Keratinocyte (primary cell): ENCODE results near the gene ATP13A3. TPM values are rescaled to one million over a fixed set of nuclear protein-coding genes. Genes with fewer than 3 reads are reported as not detected.

Source experiments
- DNase-seq: peaks from one replicate; pipeline ENCODE4 v3.0.0-alpha.2; 2011; ENCODE audit warnings: low read depth, missing footprints, low spot score
- FAIRE-seq: peaks from 2 replicates; lab custom pipeline; 2011; peaks lifted over from hg19 to GRCh38; lab: Jason Lieb, UNC
- H2AFZ ChIP-seq: 2 replicates; pipeline ENCODE4 v1.6.0; 2012; ENCODE audit warnings: low read length, control low read depth, inconsistent platforms; ENCODE audit not compliant: control insufficient read depth
- H3K27ac ChIP-seq: 2 replicates; pipeline ENCODE4 v1.5.1; 2011; ENCODE audit warnings: low read length; ENCODE audit not compliant: control insufficient read depth, insufficient read depth
- H3K27me3 ChIP-seq: 3 replicates; pipeline ENCODE4 v1.6.0; 2011; ENCODE audit warnings: low read length; ENCODE audit not compliant: control insufficient read depth, insufficient read depth; ENCODE audit errors: extremely low read depth
- H3K36me3 ChIP-seq, 2 experiments: 2 replicates in 1 of 2; 3 replicates in 1 of 2; pipeline ENCODE4 v1.5.1; 2011; ENCODE audit warnings: low read length in 2 of 2, mild to moderate bottlenecking in 1 of 2; ENCODE audit not compliant: control insufficient read depth in 2 of 2, insufficient read depth in 2 of 2; ENCODE audit errors: extremely low read depth in 1 of 2
- H3K4me1 ChIP-seq: 3 replicates; pipeline ENCODE4 v1.5.1; 2011; ENCODE audit warnings: low read length; ENCODE audit not compliant: control insufficient read depth, insufficient read depth; ENCODE audit errors: extremely low read depth
- H3K4me2 ChIP-seq: 3 replicates; pipeline ENCODE4 v1.6.0; 2011; ENCODE audit warnings: low read depth, low read length; ENCODE audit not compliant: control insufficient read depth, insufficient read depth; ENCODE audit errors: extremely low read depth
- H3K4me3 ChIP-seq, 3 experiments: fragments of 200-600 bp in 1 of 3; sonication (generic) in 1 of 3; 2 replicates in 2 of 3; 3 replicates in 1 of 3; pipeline ENCODE4 v1.5.1; 2011 to 2016; ENCODE audit warnings: low read length in 3 of 3, mild to moderate bottlenecking in 3 of 3, control low read depth in 2 of 3, inconsistent platforms in 1 of 3, low read depth in 1 of 3, mixed read lengths in 1 of 3, mixed run types in 1 of 3, moderate library complexity in 1 of 3; ENCODE audit not compliant: control insufficient read depth in 2 of 3, insufficient read depth in 2 of 3; ENCODE audit errors: extremely low read depth in 1 of 3
- H3K79me2 ChIP-seq: 2 replicates; pipeline ENCODE4 v1.6.0; 2012; ENCODE audit warnings: low read length; ENCODE audit not compliant: control insufficient read depth, insufficient read depth
- H3K9ac ChIP-seq: 3 replicates; pipeline ENCODE4 v1.6.0; 2011; ENCODE audit warnings: low read length; ENCODE audit not compliant: control insufficient read depth, insufficient read depth; ENCODE audit errors: extremely low read depth
- H3K9me1 ChIP-seq: 3 replicates; pipeline ENCODE4 v1.6.0; 2011; ENCODE audit warnings: low read length; ENCODE audit not compliant: control insufficient read depth, insufficient read depth; ENCODE audit errors: extremely low read depth
- H3K9me3 ChIP-seq: 2 replicates; pipeline ENCODE4 v1.5.1; 2012; ENCODE audit warnings: low read depth, low read length; ENCODE audit not compliant: control insufficient read depth
- H4K20me1 ChIP-seq: 3 replicates; pipeline ENCODE4 v1.6.0; 2011; ENCODE audit warnings: low read length; ENCODE audit not compliant: control insufficient read depth, insufficient read depth; ENCODE audit errors: extremely low read depth
- EZH2 ChIP-seq: IDR thresholded peaks from one replicate; pipeline ENCODE4 v1.6.1; 2012; ENCODE audit warnings: inconsistent platforms, mild to moderate bottlenecking, low read length, moderate library complexity
- dilution Hi-C: fragments of 300-500 bp; cut with MboI; formaldehyde crosslinking; loops from one replicate; pipeline ENCODE4 v1.7.0; 2020; ENCODE audit warnings: low sequenced_read_pairs; ENCODE audit not compliant: extremely low pct_ligation_motif_present
- polyA plus RNA-seq, 5 experiments: library from polyadenylated mRNA; depleted of rRNA in 3 of 5; stranded (reverse) in 3 of 5; stranded (forward) in 1 of 5; unstranded in 1 of 5; fragments of >200 nt; gene quantifications; 1 replicate in 1 of 5; 2 replicates in 3 of 5; 3 replicates in 1 of 5; pipeline versions ENCODE4 v1.2.1 to v1.2.3, GENCODE V29; 2011 to 2012; ENCODE audit warnings: missing spikeins in 2 of 5, low read depth in 1 of 5, low replicate concordance in 1 of 5
- TF ChIP-seq, protein P1 (sequence below), 3 experiments: IDR thresholded peaks in 1 of 3; conservative IDR thresholded peaks in 1 of 3; optimal IDR thresholded peaks in 1 of 3; 2 replicates in 2 of 3; 3 replicates in 1 of 3; pipeline versions ENCODE3 to v1.5.1; 2011; ENCODE audit warnings: low read length in 3 of 3, mild to moderate bottlenecking in 3 of 3, moderate library complexity in 2 of 3, control low read depth in 1 of 3, inconsistent platforms in 1 of 3; ENCODE audit not compliant: insufficient read depth in 2 of 3; ENCODE audit errors: extremely low read depth in 1 of 3

Gene ATP13A3
- polyA plus RNA-seq, 1 donor (not counting 4 experiments of a cell fraction or from before 2014, with no cell fraction given) = 103 TPM

DNA sequence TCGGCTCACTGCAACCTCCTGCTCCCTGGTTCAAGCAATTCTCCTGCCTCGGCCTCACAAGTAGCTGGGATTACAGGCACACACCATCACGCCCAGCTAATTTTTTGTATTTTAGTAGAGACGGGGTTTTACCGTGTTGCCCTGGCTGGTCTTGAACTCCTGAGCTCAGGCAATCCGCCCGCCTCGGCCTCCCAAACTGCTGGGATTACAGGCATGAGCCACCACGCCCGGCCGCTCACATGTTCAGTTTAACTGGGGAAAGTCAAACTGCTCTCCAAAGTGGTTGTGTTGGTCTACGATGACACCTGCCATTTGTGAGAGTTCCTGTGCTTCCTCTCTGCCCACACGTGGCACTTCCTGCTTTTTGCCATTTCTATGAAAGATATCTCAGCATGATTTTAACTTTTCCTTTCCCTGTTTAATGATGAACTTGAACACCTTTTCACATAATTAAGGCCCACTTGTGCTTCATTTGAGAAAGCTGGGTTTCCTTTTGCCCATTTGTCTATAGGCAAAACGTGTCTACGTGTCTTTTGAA, 86.9 kb downstream of the ATP13A3 start:
- no peaks in the 10 kb centered on the region for H4K20me1 ChIP-seq
- no peaks in the 10 kb centered on the region for H3K9me3 ChIP-seq
- no peak overlapping the region for H3K27ac ChIP-seq
- TF ChIP-seq, protein P1, sequence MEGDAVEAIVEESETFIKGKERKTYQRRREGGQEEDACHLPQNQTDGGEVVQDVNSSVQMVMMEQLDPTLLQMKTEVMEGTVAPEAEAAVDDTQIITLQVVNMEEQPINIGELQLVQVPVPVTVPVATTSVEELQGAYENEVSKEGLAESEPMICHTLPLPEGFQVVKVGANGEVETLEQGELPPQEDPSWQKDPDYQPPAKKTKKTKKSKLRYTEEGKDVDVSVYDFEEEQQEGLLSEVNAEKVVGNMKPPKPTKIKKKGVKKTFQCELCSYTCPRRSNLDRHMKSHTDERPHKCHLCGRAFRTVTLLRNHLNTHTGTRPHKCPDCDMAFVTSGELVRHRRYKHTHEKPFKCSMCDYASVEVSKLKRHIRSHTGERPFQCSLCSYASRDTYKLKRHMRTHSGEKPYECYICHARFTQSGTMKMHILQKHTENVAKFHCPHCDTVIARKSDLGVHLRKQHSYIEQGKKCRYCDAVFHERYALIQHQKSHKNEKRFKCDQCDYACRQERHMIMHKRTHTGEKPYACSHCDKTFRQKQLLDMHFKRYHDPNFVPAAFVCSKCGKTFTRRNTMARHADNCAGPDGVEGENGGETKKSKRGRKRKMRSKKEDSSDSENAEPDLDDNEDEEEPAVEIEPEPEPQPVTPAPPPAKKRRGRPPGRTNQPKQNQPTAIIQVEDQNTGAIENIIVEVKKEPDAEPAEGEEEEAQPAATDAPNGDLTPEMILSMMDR (optimal IDR thresholded peaks at IDR 0.05 in 1 of 3, IDR thresholded peaks at IDR 0.05 in 1 of 3, conservative IDR thresholded peaks at IDR 0.05 in 1 of 3; ENCODE audit: extremely low read depth in 1 of 3, insufficient read depth in 2 of 3, low read length in 3 of 3) = no peak
- TF ChIP-seq EZH2 = no peak
- H3K79me2 ChIP-seq = no peaks in the 10 kb centered on the region
- no peak overlapping the region for H3K4me3 ChIP-seq
- H3K36me3 ChIP-seq = peaks cover 0 to 1% of the 10 kb centered on the region in 2 experiments
- DNase-seq = no peak
- H3K4me1 ChIP-seq = peaks cover 13% of the 10 kb centered on the region
- dilution Hi-C loops = no loop called here
- peaks cover 24% of the 10 kb centered on the region for H3K27me3 ChIP-seq
- H3K9me1 ChIP-seq = no peaks in the 10 kb centered on the region
- no peak overlapping the region for H2AFZ ChIP-seq
- no peak for FAIRE-seq
- H3K9ac ChIP-seq = no peak overlapping the region
- H3K4me2 ChIP-seq = no peak overlapping the region

DNA sequence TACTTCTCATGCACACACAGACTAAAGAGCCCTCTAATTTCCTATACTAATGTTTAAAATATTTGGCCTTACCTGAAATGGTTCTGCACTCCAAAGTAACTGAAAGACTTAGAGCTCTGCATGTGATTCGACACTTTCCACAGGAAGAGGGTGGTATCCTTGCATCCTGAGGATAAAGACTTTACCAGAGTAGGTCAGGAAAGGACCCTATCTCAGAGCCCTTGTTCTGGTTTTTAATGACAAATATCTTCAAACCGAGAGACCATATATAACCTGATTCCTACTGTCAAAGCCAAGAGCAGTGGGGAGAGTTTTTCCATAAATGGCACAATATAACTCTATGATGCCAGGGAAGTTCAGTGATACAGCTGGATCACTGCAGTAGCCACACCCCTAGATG, 87.6 kb downstream of the ATP13A3 start, which contains the start of gene GP5:
Gene GP5, minus strand, starts transcription at position 101 of the 400 bp plus-strand sequence. CDS start 984 bp downstream, outside the sequence.
- Histone ChIP-seq H3K4me2 (no peak within 1 kb of the TSS), H2AFZ (no peak within 1 kb of the TSS), H3K27me3 (peaks cover 24% of the 10 kb centered on the region), H3K4me3 (no peak within 1 kb of the TSS), H3K36me3 (peaks cover 0 to 1% of the 10 kb centered on the region in 2 experiments), H4K20me1 (no peaks in the 10 kb centered on the region), H3K79me2 (no peaks in the 10 kb centered on the region), H3K27ac (no peak within 1 kb of the TSS), H3K9ac (no peak within 1 kb of the TSS), H3K9me1 (no peaks in the 10 kb centered on the region), H3K9me3 (no peaks in the 10 kb centered on the region), H3K4me1 (peaks cover 13% of the 10 kb centered on the region)
- dilution Hi-C loops = no loop called here
- DNase-seq (no peak), FAIRE-seq (no peak)
- TF ChIP-seq EZH2 = no peak
- TF ChIP-seq, protein P1 (optimal IDR thresholded peaks at IDR 0.05 in 1 of 3, IDR thresholded peaks at IDR 0.05 in 1 of 3, conservative IDR thresholded peaks at IDR 0.05 in 1 of 3; ENCODE audit: extremely low read depth in 1 of 3, insufficient read depth in 2 of 3, low read length in 3 of 3) = no peak
